Activated CD4-positive, alpha-beta T cell treated with anti-CD3 and anti-CD28 coated beads, Interleukin-10, Interleukin-2, amounts not matched to agents 100 ng/mL and 50 ng/mL, durations not matched to agents 16 hours and 8 hours (primary cell): ENCODE data around the gene DAZ3.
"Not testable (repeated sequence)": the region's sequence is repeated elsewhere in the genome, so short reads cannot be mapped to it uniquely, and the experiment has no call there.

Experiments used
- DNase-seq: peaks from one replicate; pipeline ENCODE4 v3.0.0-alpha.2; 2020

Gene DAZ3

GRCh38 chrY:24813293-24813692, at the start of gene DAZ3:
Gene DAZ3, minus strand, starts transcription at chrY:24813393. Its CDS starts 208 bp downstream, at chrY:24813185.
- not testable (repeated sequence) for DNase-seq

GRCh38 chrY:24833619-24834018, 20.4 kb upstream of the DAZ3 start, which contains the start of gene DAZ4:
Gene DAZ4, plus strand, starts transcription at chrY:24833919. Its CDS starts 208 bp downstream, at chrY:24834127.
- DNase-seq: not testable (repeated sequence)

GRCh38 chrY:24825069-24825468, 11.9 kb upstream of the DAZ3 start:
- DNase-seq: not testable (repeated sequence)

GRCh38 chrY:24824184-24824879, 11.1 kb upstream of the DAZ3 start:
- not testable (repeated sequence) for DNase-seq

- not testable (repeated sequence) for DNase-seq
These were observed 8.6 kb upstream of the DAZ3 start for GRCh38 chrY:24821836-24822235.
